GM12864 (cell line): ENCODE results near the gene STUB1.

Experiments
- DNase-seq: peaks from one replicate; pipeline ENCODE4 v3.0.0-alpha.2; 2011; ENCODE audit warnings: low read depth
- H3K4me3 ChIP-seq: 2 replicates; pipeline ENCODE4 v1.5.1; 2011; ENCODE audit warnings: mild to moderate bottlenecking, low read depth, low read length, control low read depth
- CTCF ChIP-seq: IDR thresholded peaks from 2 replicates; pipeline ENCODE4 v1.5.1; 2011; ENCODE audit warnings: low read depth, mild to moderate bottlenecking, moderate library complexity, low read length, control low read depth, inconsistent platforms; ENCODE audit errors: missing control alignments

STUB1 gene

GRCh38 chr16:679814-680624 lies at the start of gene STUB1:
Gene STUB1, plus strand, starts transcription at chr16:680410. Its CDS starts 116 bp downstream, at chr16:680526.
- H3K4me3 ChIP-seq, result peak within 1 kb of the TSS; percentile 73
- TF ChIP-seq CTCF, result no peak
- peak; percentile 34 for DNase-seq

DNA sequence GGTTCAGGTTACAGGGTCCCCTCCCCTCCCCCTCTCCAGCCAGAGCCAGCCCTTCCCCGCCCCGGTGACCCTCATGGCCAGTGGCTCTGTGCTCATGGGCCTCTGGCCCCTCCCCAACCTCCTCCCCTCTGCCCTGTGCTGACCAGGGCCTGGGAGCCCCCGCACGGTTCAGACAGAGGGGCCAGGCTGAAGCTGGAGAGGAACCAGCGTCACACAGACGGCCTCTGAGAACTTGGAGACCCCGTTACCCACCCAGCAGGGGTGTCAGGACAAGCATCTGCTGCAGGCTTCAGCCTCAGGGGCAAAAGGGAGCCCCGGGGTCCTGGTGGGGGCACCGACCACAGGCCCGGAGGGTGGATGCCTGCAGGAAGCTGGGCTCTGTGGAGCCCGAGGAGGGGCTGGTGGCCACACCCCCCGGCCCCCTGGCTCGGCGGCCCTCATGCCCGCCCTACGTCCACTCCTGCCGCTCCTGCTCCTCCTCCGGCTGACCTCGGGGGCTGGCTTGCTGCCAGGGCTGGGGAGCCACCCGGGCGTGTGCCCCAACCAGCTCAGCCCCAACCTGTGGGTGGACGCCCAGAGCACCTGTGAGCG lies 49.3 kb upstream of the STUB1 start, which contains the start of gene WFIKKN1:
Gene WFIKKN1, plus strand, starts transcription at position 171 of the 591 bp plus-strand sequence. Its CDS starts 269 bp downstream, at position 440.
- no peak for DNase-seq
- no peak for TF ChIP-seq CTCF
- no peak within 1 kb of the TSS for H3K4me3 ChIP-seq

GRCh38 chr16:631808-632358 lies 48.3 kb upstream of the STUB1 start:
- no peak for DNase-seq
- no peak overlapping the region for H3K4me3 ChIP-seq
- TF ChIP-seq CTCF, result no peak

DNA sequence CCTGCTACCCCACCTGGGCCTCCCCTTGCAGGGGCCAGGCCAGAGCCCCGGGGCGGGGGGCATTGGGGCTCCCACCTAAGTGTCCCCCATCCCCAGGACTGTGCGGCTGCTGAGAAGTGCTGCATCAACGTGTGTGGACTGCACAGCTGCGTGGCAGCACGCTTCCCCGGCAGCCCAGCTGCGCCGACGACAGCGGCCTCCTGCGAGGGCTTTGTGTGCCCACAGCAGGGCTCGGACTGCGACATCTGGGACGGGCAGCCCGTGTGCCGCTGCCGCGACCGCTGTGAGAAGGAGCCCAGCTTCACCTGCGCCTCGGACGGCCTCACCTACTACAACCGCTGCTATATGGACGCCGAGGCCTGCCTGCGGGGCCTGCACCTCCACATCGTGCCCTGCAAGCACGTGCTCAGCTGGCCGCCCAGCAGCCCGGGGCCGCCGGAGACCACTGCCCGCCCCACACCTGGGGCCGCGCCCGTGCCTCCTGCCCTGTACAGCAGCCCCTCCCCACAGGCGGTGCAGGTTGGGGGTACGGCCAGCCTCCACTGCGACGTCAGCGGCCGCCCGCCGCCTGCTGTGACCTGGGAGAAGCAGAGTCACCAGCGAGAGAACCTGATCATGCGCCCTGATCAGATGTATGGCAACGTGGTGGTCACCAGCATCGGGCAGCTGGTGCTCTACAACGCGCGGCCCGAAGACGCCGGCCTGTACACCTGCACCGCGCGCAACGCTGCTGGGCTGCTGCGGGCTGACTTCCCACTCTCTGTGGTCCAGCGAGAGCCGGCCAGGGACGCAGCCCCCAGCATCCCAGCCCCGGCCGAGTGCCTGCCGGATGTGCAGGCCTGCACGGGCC lies 47.5 kb upstream of the STUB1 start:
- TF ChIP-seq CTCF, result no peak
- no peak for DNase-seq
- no peak overlapping the region for H3K4me3 ChIP-seq

DNA sequence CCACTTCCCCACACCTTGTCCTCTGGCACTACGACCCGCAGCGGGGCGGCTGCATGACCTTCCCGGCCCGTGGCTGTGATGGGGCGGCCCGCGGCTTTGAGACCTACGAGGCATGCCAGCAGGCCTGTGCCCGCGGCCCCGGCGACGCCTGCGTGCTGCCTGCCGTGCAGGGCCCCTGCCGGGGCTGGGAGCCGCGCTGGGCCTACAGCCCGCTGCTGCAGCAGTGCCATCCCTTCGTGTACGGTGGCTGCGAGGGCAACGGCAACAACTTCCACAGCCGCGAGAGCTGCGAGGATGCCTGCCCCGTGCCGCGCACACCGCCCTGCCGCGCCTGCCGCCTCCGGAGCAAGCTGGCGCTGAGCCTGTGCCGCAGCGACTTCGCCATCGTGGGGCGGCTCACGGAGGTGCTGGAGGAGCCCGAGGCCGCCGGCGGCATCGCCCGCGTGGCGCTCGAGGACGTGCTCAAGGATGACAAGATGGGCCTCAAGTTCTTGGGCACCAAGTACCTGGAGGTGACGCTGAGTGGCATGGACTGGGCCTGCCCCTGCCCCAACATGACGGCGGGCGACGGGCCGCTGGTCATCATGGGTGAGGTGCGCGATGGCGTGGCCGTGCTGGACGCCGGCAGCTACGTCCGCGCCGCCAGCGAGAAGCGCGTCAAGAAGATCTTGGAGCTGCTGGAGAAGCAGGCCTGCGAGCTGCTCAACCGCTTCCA lies 46.7 kb upstream of the STUB1 start:
- DNase-seq, result no peak
- TF ChIP-seq CTCF, result no peak
- no peak overlapping the region for H3K4me3 ChIP-seq

- no peak overlapping the region for H3K4me3 ChIP-seq
- TF ChIP-seq CTCF, result no peak
- DNase-seq, result no peak
Observed at GRCh38 chr16:634051-634670, 46.0 kb upstream of the STUB1 start.
